HTR-8/SVneo (cell line): ENCODE measurements around the gene FAM83E.
"Not testable (repeated sequence)": the region's sequence is repeated elsewhere in the genome, so short reads cannot be mapped to it uniquely, and the experiment has no call there.

Experiments used
- DNase-seq: peaks from one replicate; pipeline ENCODE4 v3.0.0; 2011; ENCODE audit warnings: low spot score, mixed read lengths; ENCODE audit not compliant: insufficient read length
- FAIRE-seq: peaks from 2 replicates; lab custom pipeline; 2011; peaks lifted over from hg19 to GRCh38; lab: Jason Lieb, UNC

The FAM83E gene

GRCh38 chr19:48642862-48643261, 28.0 kb upstream of the FAM83E start:
- no peak for FAIRE-seq
- DNase-seq: no peak

- DNase-seq (no peak), FAIRE-seq (no peak)
These were observed 27.0 kb upstream of the FAM83E start for GRCh38 chr19:48641850-48642249.

DNA sequence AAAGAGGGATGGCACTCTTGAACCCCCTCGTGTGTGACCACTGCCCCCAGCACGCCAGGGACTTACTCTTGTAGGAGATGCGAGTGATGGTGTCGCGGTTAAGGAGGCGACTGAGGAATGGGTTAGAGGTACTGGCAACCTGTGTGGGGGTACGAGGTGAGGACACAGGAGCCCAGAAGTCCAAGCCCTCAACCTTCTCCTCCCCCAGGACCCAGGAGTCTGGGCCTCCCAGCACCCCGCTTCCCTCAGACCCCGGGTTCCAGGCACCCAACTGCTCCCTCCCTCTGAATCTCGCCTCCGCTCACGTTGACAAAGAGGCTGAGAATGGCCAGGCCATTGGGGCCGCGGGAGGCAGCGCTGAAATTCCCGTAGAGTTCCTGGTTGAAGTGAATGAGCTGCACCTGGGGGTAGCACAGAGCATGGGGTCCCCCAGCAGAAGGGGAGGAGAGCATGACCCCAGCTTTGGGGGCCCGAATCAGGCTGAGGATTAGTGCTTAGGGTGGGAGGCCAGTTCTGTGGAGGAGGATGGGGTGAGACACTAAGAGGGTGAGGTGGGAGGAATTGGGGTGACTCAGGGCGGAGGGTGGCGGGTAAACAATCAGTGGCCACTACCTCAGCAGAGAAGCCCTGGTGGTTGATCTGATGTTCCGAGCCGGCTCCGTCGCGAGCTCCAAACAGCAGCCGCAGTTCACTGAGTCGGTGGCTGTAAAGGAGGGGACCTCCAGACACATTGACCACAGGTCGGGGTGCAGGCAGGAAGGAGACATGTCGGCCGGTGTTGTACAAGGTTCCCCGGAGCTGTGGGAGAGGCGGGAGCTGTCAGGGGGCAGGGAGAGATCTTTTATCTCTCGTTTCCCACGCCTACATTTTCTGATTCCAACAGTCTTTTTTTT, 24.9 kb upstream of the FAM83E start:
- FAIRE-seq (no peak), DNase-seq (no peak)

DNA sequence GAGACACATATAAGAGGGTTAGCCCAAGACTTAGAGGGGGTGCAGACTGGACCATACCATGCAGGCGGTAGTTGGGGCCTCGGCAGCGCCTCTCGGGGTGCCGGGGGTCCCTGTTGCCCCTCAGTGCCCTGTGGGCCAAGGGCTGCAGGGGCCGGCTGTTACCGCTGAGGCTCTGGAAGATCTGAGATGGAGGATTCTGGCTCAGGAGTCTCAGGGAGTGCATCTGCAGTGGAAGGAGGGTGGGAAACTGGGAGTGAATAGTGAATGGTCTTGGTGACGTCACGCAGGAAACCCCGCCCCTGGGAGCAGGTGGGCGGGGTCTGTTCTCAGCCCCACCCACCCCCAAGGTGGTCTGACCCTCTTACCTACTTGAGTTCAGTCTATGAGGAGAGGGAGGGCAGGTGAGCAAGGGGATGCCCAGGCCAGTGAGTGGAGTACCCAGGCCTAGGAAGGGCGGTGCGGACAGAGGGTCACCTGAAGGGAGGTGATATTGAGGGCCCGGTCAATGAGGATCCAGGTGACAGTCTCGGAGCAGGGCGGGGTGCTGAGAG, 24.0 kb upstream of the FAM83E start:
- FAIRE-seq (no peak), DNase-seq (no peak)

GRCh38 chr19:48637948-48638830, 23.3 kb upstream of the FAM83E start:
- peak; percentile 88 for DNase-seq
- no peak for FAIRE-seq

DNA sequence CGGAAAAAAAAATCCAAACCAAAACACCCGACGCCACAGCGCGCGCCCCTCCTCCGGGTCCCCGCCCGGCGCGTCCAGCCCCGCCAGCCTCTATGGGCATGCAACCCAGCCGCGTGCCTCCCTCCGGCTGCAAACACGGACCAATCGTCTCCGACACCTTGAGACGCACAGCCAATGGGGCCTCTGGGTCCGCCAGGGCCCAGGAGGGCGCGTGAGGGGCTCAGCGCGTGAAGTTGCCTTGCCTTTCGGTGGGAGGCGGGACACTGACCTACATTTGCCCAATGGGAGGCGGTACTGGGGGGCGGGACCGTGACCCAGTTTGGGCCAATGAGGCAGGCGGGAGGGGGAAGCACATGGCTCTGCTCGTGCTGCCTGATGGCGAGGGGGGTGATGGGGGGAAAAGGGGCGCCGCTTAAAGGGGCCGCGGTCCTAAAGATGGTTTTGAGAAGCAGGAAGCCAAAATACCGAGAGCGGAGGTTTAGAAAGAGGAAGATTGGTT, 22.6 kb upstream of the FAM83E start:
- FAIRE-seq: peak; percentile 94
- peak; percentile 94 for DNase-seq

GRCh38 chr19:48636859-48637448, 22.1 kb upstream of the FAM83E start, which contains the start of gene DBP:
DBP (minus strand) TSS chr19:48637379; CDS start chr19:48636994, 385 bp downstream.
- no peak for FAIRE-seq
- no peak for DNase-seq

DNA sequence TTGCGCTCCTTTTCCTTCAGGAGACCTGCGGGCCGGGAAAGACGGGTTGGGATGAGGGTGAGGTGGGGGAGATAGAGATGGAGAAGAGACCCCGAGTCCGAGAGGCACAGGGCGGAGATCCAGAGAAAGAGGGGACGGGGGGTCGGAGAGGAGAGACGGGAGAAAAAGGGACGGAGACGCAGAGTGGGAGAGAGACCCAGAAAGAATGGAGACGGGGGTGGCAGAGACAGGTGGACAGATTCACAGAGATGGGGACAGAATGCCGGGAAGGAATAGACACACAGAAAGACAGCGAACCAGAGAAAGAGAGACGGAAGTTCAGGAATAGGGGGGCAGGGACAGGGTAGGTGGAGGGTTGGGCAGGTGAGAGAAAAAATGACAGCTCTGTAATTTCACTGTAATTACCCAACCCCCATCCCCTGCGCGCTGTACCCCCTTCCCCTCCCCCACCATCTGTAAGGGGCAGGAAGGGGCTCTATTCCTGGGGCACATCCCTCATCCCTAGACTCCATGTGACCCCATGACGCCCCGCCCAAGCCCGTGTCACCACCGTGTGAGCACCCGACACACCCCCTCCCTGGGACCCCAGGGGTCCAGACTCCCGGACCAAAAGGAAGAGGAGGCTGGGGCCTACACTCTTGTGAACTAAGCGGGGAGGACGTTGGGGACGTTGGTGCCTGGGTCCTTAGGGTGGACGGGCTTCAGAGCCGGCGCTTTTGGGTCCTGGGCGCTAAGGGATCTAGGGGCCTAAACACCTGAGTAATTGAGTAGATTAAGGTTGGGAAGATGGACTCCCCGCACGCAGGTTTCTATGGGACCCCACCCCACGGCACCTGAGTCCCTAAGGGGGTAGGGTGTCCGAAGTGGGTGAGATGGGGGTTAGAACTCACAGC, 21.3 kb upstream of the FAM83E start:
- DNase-seq: no peak
- no peak for FAIRE-seq

- FAIRE-seq: no peak
- DNase-seq: peak; percentile 65
These were observed 20.5 kb upstream of the FAM83E start for GRCh38 chr19:48635263-48635965.

DNA sequence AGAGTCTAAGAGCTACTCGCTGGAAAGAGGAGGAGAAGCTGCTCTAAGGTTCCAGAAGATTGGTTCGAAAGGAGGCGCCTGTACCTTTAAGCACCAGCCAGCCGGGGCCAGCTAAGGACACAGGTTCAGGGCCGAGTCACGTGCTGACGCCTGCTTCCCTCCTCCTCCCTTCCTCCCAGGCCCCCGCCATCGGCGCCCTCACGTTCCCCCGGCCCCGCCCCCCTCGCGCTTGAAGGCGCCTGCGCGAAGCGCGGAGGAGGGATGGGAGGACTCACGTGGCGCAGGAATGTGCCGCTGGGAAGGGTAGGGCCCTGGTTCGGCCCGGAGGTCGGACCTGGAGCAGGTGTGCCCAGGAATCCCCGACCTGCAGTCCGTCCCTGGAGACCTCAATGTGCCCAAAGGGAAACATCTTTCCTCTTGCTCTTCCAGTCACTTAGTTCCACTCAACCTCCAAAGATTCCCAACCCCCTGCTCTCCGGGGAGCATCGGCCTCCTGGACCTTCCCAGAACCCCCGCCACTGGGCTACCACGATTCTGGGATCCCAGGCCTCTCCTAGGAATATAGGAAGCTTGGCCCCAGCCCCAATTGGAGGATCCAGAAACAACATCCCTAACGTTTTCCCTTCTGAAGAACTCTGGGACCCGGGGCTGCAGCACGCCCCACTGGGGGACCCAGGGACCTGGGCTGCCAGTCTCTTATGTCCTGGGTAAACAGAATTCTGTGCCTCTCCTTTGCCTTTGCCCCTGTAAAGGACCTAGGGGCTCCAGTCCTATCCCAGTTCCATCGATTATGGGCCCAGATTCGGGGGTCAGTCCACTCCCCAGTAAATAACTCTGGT, 19.8 kb upstream of the FAM83E start:
- DNase-seq (peak; percentile 85), FAIRE-seq (peak; percentile 85)

DNA sequence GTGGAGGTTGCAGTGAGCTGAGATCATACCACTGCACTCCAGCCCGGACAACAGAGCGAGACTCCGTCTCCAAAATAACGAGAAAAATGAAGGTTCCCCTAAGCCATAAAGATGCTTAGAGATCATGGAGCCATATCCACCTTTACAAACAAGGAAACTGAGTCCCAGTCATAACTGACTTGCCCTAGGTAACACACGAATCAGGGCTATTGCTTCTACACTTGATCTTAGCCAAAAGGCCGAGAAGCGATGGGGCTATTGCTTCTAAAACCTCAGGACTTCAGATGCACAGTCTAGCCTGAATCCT, 19.1 kb upstream of the FAM83E start:
- DNase-seq (no peak), FAIRE-seq (no peak)

GRCh38 chr19:48633148-48634035, 18.5 kb upstream of the FAM83E start:
- DNase-seq: no peak
- no peak for FAIRE-seq

- FAIRE-seq: no peak
- DNase-seq: no peak
These were observed 17.8 kb upstream of the FAM83E start for GRCh38 chr19:48632692-48633147.

GRCh38 chr19:48632286-48632685, 17.4 kb upstream of the FAM83E start:
- not testable (repeated sequence) for FAIRE-seq

GRCh38 chr19:48631225-48631624, 16.3 kb upstream of the FAM83E start:
- no peak for FAIRE-seq

More at GRCh38 chr19:48632286-48632685, 17.4 kb upstream of the FAM83E start:
- not testable (repeated sequence) for DNase-seq

GRCh38 chr19:48630296-48631063, 15.6 kb upstream of the FAM83E start:
- FAIRE-seq (no peak), DNase-seq (no peak)

More at GRCh38 chr19:48631225-48631624, 16.3 kb upstream of the FAM83E start:
- no peak for DNase-seq
